ENCODE measurements around the gene BAD.

BAD gene

DNA sequence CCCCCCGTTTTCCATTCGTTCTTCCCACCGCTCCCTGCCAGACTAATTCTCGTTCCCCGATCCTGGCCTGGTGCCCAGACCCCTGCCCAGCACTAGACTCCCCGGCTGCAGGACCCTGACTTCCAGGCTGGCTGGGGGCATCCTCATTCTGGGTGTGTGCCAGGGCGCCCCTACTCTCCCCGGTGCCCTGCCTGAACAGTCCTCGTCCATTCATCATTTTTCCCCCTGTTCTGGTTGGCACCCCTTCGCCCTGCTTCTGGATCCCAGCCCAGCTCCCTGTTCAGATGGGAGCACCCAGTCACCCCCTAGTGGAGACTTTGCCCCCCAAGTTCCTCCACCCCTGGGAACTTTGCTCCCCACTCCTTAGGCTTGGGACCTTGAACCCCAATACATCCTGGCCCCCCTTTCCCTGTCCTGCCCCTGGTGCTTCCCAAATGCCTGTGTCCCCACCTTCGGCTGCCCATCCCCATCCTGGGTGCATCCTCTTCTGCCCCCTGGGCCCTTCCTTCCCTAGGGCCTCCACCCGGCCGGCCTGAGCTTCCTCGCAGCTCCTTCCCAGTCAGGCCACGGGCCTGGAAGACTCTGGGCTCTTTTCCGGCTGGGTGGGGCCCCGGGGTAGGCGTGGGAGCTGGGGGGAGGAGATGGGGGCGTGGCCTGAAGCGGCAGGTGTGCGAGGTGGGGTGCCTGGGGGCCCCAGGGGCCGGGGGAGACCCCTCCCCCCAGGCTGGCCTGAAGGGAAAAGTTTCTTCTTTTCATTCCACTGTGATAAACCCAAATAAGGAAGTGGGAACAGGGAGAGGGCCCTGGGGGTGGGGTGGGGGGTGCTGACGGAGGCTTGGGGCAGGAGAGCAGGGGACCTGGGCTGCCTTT is 32.2 kb downstream of the BAD start:
- in situ Hi-C loops (cut with MboI; ENCODE audit: low sequenced_read_pairs, unreplicated experiment): no loop called here
- peak; percentile 66 for DNase-seq (ENCODE audit: low spot score)

DNA sequence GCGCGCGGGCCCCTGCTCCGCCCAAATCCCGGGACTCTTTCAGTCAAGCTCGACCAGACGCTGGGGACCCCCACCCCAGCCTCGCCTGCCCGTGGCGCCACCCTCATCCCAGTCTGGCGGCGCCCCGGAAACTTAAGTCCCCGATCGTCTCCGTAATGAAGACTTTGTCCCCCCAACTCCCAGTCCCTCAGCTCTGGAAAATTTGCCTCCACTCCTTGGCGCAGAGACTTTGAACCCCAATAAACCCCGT is 32.8 kb downstream of the BAD start:
- in situ Hi-C loops (cut with MboI; ENCODE audit: low sequenced_read_pairs, unreplicated experiment): no loop called here
- DNase-seq (ENCODE audit: low spot score): no peak
- TF ChIP-seq, protein P1, sequence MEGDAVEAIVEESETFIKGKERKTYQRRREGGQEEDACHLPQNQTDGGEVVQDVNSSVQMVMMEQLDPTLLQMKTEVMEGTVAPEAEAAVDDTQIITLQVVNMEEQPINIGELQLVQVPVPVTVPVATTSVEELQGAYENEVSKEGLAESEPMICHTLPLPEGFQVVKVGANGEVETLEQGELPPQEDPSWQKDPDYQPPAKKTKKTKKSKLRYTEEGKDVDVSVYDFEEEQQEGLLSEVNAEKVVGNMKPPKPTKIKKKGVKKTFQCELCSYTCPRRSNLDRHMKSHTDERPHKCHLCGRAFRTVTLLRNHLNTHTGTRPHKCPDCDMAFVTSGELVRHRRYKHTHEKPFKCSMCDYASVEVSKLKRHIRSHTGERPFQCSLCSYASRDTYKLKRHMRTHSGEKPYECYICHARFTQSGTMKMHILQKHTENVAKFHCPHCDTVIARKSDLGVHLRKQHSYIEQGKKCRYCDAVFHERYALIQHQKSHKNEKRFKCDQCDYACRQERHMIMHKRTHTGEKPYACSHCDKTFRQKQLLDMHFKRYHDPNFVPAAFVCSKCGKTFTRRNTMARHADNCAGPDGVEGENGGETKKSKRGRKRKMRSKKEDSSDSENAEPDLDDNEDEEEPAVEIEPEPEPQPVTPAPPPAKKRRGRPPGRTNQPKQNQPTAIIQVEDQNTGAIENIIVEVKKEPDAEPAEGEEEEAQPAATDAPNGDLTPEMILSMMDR (IDR thresholded peaks at IDR 0.05; ENCODE audit: borderline replicate concordance, control extremely low read depth, extremely low read depth, insufficient read depth, missing control alignments): no peak

More for the DNA sequence above, 32.2 kb downstream of the BAD start:
- TF ChIP-seq, protein P1 (IDR thresholded peaks at IDR 0.05; ENCODE audit: borderline replicate concordance, control extremely low read depth, extremely low read depth, insufficient read depth, missing control alignments): peak; percentile 24

DNA sequence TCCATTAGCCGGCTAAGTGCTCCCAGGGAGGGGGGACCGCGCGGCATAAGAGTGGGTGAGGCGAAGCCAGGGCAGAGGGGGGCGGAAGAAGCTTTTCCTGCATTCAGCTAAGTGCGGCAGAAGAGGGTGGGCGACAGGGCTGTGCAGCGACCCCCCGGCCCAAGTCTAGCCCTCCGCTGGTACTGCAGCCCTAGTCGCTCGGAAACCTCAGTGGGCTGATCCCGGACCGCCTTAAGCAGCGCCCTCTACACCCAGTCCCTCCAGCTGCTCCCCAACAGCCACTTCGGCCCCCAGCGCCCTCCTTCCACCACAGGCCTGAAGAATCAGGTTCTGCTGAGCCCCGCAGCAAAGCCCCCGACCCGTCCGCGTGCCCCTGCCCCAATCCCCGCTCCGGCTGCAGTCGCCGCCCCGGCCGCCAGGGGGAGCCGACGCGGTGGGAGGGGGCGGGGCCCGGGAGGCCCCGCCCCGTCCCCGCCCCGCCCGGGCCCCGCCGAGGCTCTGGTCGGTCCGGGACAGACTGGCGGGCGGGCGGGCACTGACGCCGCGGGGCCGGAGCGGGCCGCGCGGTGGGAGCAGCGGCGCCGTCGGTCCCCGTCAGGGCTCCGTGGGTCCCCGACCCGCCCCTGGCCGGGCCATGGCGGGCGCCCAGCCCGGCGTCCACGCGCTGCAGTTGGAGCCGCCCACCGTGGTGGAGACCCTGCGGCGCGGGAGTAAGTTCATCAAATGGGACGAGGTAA is 33.3 kb downstream of the BAD start, which contains the start of gene PLCB3:
TSS of gene PLCB3 (plus strand) at position 515 of the 737 bp plus-strand sequence. CDS start at position 635, 120 bp downstream.
- TF ChIP-seq, protein P1 (IDR thresholded peaks at IDR 0.05; ENCODE audit: borderline replicate concordance, control extremely low read depth, extremely low read depth, insufficient read depth, missing control alignments): peak; percentile 78
- in situ Hi-C loops (cut with MboI; ENCODE audit: low sequenced_read_pairs, unreplicated experiment): no loop called here
- peak; percentile 94 for DNase-seq (ENCODE audit: low spot score)

DNA sequence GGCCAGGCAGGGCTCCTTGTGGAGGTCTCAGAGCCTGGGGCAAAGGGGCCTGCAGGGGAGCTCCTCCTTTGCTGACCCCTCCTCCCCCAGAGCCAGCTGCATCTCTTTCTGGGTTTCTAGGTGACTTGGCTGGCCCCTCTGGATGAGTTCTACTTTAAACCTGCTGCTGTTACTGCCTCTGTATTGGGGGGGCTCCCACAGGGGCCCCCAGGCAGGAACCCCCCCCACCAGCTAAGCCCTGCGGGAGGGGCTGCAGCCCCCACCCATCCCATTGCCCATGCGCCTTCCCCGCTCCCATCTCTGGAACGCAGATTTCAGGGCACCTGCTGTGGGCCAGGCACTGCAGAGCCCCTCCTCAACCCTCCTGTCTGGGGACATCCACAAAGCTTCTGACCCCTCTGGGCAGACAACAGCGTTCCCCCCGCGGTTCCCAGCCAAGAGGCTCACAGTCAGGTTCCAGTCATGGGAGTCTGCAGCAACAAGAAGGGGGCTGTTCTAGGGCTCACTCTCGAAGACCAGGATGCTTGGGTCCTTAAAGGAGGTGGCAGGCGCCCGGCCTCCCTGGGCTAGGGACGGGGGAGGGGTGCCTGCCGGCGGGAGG is 34.0 kb downstream of the BAD start:
- in situ Hi-C loops (cut with MboI; ENCODE audit: low sequenced_read_pairs, unreplicated experiment): no loop called here
- TF ChIP-seq, protein P1 (IDR thresholded peaks at IDR 0.05; ENCODE audit: borderline replicate concordance, control extremely low read depth, extremely low read depth, insufficient read depth, missing control alignments): no peak
- no peak for DNase-seq (ENCODE audit: low spot score)

GRCh38 chr11:64249563-64250414 is 34.7 kb downstream of the BAD start:
- TF ChIP-seq, protein P1 (IDR thresholded peaks at IDR 0.05; ENCODE audit: borderline replicate concordance, control extremely low read depth, extremely low read depth, insufficient read depth, missing control alignments): no peak
- no peak for DNase-seq (ENCODE audit: low spot score)
- in situ Hi-C loops (cut with MboI; ENCODE audit: low sequenced_read_pairs, unreplicated experiment): no loop called here

- in situ Hi-C loops (cut with MboI; ENCODE audit: low sequenced_read_pairs, unreplicated experiment): no loop called here
- DNase-seq (ENCODE audit: low spot score): no peak
- TF ChIP-seq, protein P1 (IDR thresholded peaks at IDR 0.05; ENCODE audit: borderline replicate concordance, control extremely low read depth, extremely low read depth, insufficient read depth, missing control alignments): no peak
These were observed 35.4 kb downstream of the BAD start for GRCh38 chr11:64249038-64249437.

Measured in GM13976 (cell line).